ENCODE results near the gene DEAF1.

Gene DEAF1

GRCh38 chr11:607020-607780, 87.8 kb downstream of the DEAF1 start:
- ChIA-PET CTCF (interaction anchor here (1.1 kb wide), 1 partner anchor 11 kb away, joined by 3 read pairs; no protein-coding TSS in a partner anchor), POLR2A (no interaction called here)
- Histone ChIP-seq H3K27ac (ENCODE audit: insufficient read depth in 1 of 2, low read depth in 1 of 2, low read length in 2 of 2, poor library complexity in 1 of 2, severe bottlenecking in 2 of 2) (no peak overlapping the region), H3K27me3 (replicated peaks in 2 of 5; ENCODE audit: control insufficient read depth in 4 of 5, insufficient read depth in 5 of 5, low read length in 4 of 5) (no peaks in the 10 kb centered on the region), H3K36me3 (ENCODE audit: control insufficient read depth in 4 of 4, insufficient read depth in 4 of 4, low read length in 3 of 4) (peaks cover 18 to 94% (median 80%) of the 10 kb centered on the region in 4 experiments), H3K9me3 (ENCODE audit: control extremely low read depth in 1 of 5, control insufficient read depth in 4 of 5, insufficient read depth in 2 of 5, low read depth in 1 of 5, low read length in 4 of 5) (no peaks in the 10 kb centered on the region), H3K4me3 (ENCODE audit: control insufficient read depth in 1 of 7, extremely low read depth in 1 of 7, insufficient read depth in 4 of 7, low read depth in 2 of 7, low read length in 6 of 7) (no peak overlapping the region), H3K4me1 (ENCODE audit: control extremely low read depth in 1 of 4, control insufficient read depth in 4 of 4, insufficient read depth in 4 of 4, low read length in 3 of 4) (no peaks in the 10 kb centered on the region)
- no peak for DNase-seq
- WGBS (ENCODE audit: insufficient coverage): 95% methylated on average over 26 of the region's 35 CpGs

GRCh38 chr11:606245-606644, 88.8 kb downstream of the DEAF1 start:
- Histone ChIP-seq H3K36me3 (ENCODE audit: control insufficient read depth in 4 of 4, insufficient read depth in 4 of 4, low read length in 3 of 4) (peaks cover 23 to 95% (median 80%) of the 10 kb centered on the region in 4 experiments), H3K27ac (ENCODE audit: insufficient read depth in 1 of 2, low read depth in 1 of 2, low read length in 2 of 2, poor library complexity in 1 of 2, severe bottlenecking in 2 of 2) (no peak overlapping the region), H3K4me3 (ENCODE audit: control insufficient read depth in 1 of 7, extremely low read depth in 1 of 7, insufficient read depth in 4 of 7, low read depth in 2 of 7, low read length in 6 of 7) (no peak overlapping the region), H3K4me1 (ENCODE audit: control extremely low read depth in 1 of 4, control insufficient read depth in 4 of 4, insufficient read depth in 4 of 4, low read length in 3 of 4) (no peaks in the 10 kb centered on the region), H3K27me3 (replicated peaks in 2 of 5; ENCODE audit: control insufficient read depth in 4 of 5, insufficient read depth in 5 of 5, low read length in 4 of 5) (no peaks in the 10 kb centered on the region), H3K9me3 (ENCODE audit: control extremely low read depth in 1 of 5, control insufficient read depth in 4 of 5, insufficient read depth in 2 of 5, low read depth in 1 of 5, low read length in 4 of 5) (no peaks in the 10 kb centered on the region)
- WGBS (ENCODE audit: insufficient coverage): 94% methylated on average over 18 of the region's 19 CpGs
- CTCF ChIA-PET: interaction anchor here (1.1 kb wide), 1 partner anchor 10 kb away, joined by 3 read pairs; no protein-coding TSS in a partner anchor
- POLR2A ChIA-PET: no interaction called here
- no peak for DNase-seq

DNA sequence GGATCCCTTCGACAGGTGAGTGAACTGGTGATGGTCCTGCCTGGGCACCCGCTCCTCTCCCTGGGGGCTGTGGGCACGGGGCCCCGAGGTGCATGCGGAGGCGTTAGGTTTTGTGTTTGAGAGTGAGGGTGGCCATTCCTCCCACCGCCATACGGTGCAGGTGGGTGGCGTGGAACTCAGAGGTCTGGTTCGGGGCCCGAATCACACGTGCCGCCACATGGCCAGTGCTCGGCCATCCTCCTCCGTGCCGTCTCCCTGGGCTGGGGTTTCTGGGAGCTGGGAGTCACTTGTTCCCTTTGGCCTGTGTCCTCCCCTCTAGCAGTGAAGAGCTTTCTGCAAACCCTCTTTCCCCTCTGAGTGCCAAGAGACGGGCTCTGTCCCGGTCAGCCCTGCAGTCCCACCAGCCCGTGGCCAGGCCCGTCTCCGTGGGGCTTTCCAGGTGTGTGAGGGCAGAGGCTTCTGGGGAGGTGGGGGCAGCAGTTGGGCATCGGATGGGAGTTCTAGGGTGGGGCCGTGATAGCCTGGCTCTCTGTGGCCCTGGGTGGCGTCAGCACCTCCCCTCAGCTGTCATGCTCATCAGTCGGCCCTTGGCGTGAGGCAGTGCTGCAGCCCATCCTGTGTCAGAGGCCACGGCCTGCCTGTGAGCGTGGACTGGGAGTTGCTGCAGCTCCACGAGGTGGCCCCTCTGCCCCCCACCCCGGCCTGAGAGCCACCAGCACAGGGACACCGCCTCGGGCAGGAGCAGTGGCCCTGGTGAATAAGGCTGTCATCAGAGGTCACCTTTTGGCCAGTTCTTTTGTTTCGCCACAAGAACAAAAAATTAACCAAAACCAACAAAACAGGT, 89.5 kb downstream of the DEAF1 start:
- H3K27me3 ChIP-seq (replicated peaks in 2 of 5; ENCODE audit: control insufficient read depth in 4 of 5, insufficient read depth in 5 of 5, low read length in 4 of 5): no peaks in the 10 kb centered on the region
- no peaks in the 10 kb centered on the region for H3K9me3 ChIP-seq (ENCODE audit: control extremely low read depth in 1 of 5, control insufficient read depth in 4 of 5, insufficient read depth in 2 of 5, low read depth in 1 of 5, low read length in 4 of 5)
- ChIA-PET CTCF (interaction anchor here (1.1 kb wide), 1 partner anchor 18 kb away, joined by 4 read pairs; no protein-coding TSS in a partner anchor), POLR2A (interaction anchor here (0.6 kb wide), 1 partner anchor 60 kb away, joined by 3 read pairs; no protein-coding TSS in a partner anchor)
- H3K4me3 ChIP-seq (ENCODE audit: control insufficient read depth in 1 of 7, extremely low read depth in 1 of 7, insufficient read depth in 4 of 7, low read depth in 2 of 7, low read length in 6 of 7): no peak overlapping the region
- no peak for DNase-seq
- no peak overlapping the region for H3K27ac ChIP-seq (ENCODE audit: insufficient read depth in 1 of 2, low read depth in 1 of 2, low read length in 2 of 2, poor library complexity in 1 of 2, severe bottlenecking in 2 of 2)
- no peaks in the 10 kb centered on the region for H3K4me1 ChIP-seq (ENCODE audit: control extremely low read depth in 1 of 4, control insufficient read depth in 4 of 4, insufficient read depth in 4 of 4, low read length in 3 of 4)
- peaks cover 22 to 92% (median 75%) of the 10 kb centered on the region in 4 experiments for H3K36me3 ChIP-seq (ENCODE audit: control insufficient read depth in 4 of 4, insufficient read depth in 4 of 4, low read length in 3 of 4)
- WGBS (ENCODE audit: insufficient coverage): 98% methylated on average over 24 of the region's 33 CpGs

- Histone ChIP-seq H3K27ac (ENCODE audit: insufficient read depth in 1 of 2, low read depth in 1 of 2, low read length in 2 of 2, poor library complexity in 1 of 2, severe bottlenecking in 2 of 2) (no peak overlapping the region), H3K4me1 (ENCODE audit: control extremely low read depth in 1 of 4, control insufficient read depth in 4 of 4, insufficient read depth in 4 of 4, low read length in 3 of 4) (no peaks in the 10 kb centered on the region), H3K27me3 (replicated peaks in 2 of 5; ENCODE audit: control insufficient read depth in 4 of 5, insufficient read depth in 5 of 5, low read length in 4 of 5) (no peaks in the 10 kb centered on the region), H3K4me3 (ENCODE audit: control insufficient read depth in 1 of 7, extremely low read depth in 1 of 7, insufficient read depth in 4 of 7, low read depth in 2 of 7, low read length in 6 of 7) (no peak overlapping the region), H3K36me3 (ENCODE audit: control insufficient read depth in 4 of 4, insufficient read depth in 4 of 4, low read length in 3 of 4) (peaks cover 23 to 86% (median 73%) of the 10 kb centered on the region in 4 experiments), H3K9me3 (ENCODE audit: control extremely low read depth in 1 of 5, control insufficient read depth in 4 of 5, insufficient read depth in 2 of 5, low read depth in 1 of 5, low read length in 4 of 5) (no peaks in the 10 kb centered on the region)
- CTCF ChIA-PET: interaction anchor here (1.4 kb wide), 1 partner anchor 8 kb away, joined by 4 read pairs; no protein-coding TSS in a partner anchor
- 99% methylated on average over 9 of the region's 13 CpGs for WGBS (ENCODE audit: insufficient coverage)
- no peak for DNase-seq
- POLR2A ChIA-PET: no interaction called here
These were observed 91.9 kb downstream of the DEAF1 start for GRCh38 chr11:603154-603553.

GRCh38 chr11:601573-602245, 93.3 kb downstream of the DEAF1 start:
- CTCF ChIA-PET: interaction anchor here (1.5 kb wide), 1 partner anchor 13 kb away, joined by 3 read pairs; no protein-coding TSS in a partner anchor
- POLR2A ChIA-PET: interaction anchor here (0.6 to 0.9 kb wide), 2 partner anchors 9 to 21 kb away, joined by 7 to 9 read pairs; no protein-coding TSS in a partner anchor
- WGBS (ENCODE audit: insufficient coverage): 98% methylated on average over 9 of the region's 23 CpGs
- Histone ChIP-seq H3K27me3 (replicated peaks in 2 of 5; ENCODE audit: control insufficient read depth in 4 of 5, insufficient read depth in 5 of 5, low read length in 4 of 5) (no peaks in the 10 kb centered on the region), H3K4me3 (ENCODE audit: control insufficient read depth in 1 of 7, extremely low read depth in 1 of 7, insufficient read depth in 4 of 7, low read depth in 2 of 7, low read length in 6 of 7) (no peak overlapping the region), H3K4me1 (ENCODE audit: control extremely low read depth in 1 of 4, control insufficient read depth in 4 of 4, insufficient read depth in 4 of 4, low read length in 3 of 4) (peaks cover 0 to 4% (median 0%) of the 10 kb centered on the region in 4 experiments), H3K9me3 (ENCODE audit: control extremely low read depth in 1 of 5, control insufficient read depth in 4 of 5, insufficient read depth in 2 of 5, low read depth in 1 of 5, low read length in 4 of 5) (no peaks in the 10 kb centered on the region), H3K27ac (ENCODE audit: insufficient read depth in 1 of 2, low read depth in 1 of 2, low read length in 2 of 2, poor library complexity in 1 of 2, severe bottlenecking in 2 of 2) (no peak overlapping the region), H3K36me3 (ENCODE audit: control insufficient read depth in 4 of 4, insufficient read depth in 4 of 4, low read length in 3 of 4) (peaks cover 23 to 86% (median 72%) of the 10 kb centered on the region in 4 experiments)
- no peak for DNase-seq

DNA sequence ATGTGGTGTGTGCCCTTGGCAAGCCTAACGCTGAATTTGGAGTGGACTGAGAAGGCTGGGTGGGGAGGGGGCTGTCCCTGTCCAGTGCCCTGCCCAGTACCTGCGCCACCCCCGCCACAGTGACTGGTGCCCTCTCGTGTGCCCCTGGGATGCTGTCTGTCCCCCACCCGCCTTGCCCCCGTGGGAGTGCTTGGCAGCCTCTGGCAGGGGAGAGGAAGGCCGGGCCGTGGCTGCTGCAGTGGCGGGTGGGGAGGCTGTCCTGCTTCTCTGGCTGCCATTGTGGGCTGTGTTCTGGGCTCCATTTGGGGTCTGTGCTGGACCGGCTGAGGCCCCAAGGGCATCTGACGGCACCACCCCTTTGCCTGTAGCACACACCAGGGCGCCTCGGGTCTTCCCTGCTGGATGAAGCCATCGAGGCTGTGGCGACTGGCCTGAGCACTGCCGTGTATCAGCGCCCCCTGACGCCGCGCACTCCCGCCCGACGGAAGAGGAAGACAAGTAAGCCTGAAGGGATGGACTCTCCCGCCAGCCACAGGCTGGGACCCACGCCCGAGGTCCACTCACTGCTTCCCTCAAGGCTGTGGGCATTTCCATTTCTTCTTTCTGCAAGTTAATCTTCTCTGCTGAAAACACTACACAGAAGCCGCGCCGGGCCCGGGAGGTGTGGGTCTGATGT, 96.9 kb downstream of the DEAF1 start:
- H3K36me3 ChIP-seq (ENCODE audit: control insufficient read depth in 4 of 4, insufficient read depth in 4 of 4, low read length in 3 of 4): peaks cover 21 to 85% (median 65%) of the 10 kb centered on the region in 4 experiments
- WGBS (ENCODE audit: insufficient coverage): 99% methylated on average over 27 of the region's 30 CpGs

More for the DNA sequence above, 96.9 kb downstream of the DEAF1 start:
- Histone ChIP-seq H3K27ac (ENCODE audit: insufficient read depth in 1 of 2, low read depth in 1 of 2, low read length in 2 of 2, poor library complexity in 1 of 2, severe bottlenecking in 2 of 2) (no peak overlapping the region), H3K4me3 (ENCODE audit: control insufficient read depth in 1 of 7, extremely low read depth in 1 of 7, insufficient read depth in 4 of 7, low read depth in 2 of 7, low read length in 6 of 7) (no peak overlapping the region), H3K27me3 (replicated peaks in 2 of 5; ENCODE audit: control insufficient read depth in 4 of 5, insufficient read depth in 5 of 5, low read length in 4 of 5) (no peaks in the 10 kb centered on the region), H3K9me3 (ENCODE audit: control extremely low read depth in 1 of 5, control insufficient read depth in 4 of 5, insufficient read depth in 2 of 5, low read depth in 1 of 5, low read length in 4 of 5) (no peaks in the 10 kb centered on the region), H3K4me1 (ENCODE audit: control extremely low read depth in 1 of 4, control insufficient read depth in 4 of 4, insufficient read depth in 4 of 4, low read length in 3 of 4) (peaks cover 0 to 12% (median 2%) of the 10 kb centered on the region in 4 experiments)
- CTCF ChIA-PET: no interaction called here
- POLR2A ChIA-PET: no interaction called here
- DNase-seq: no peak
